Subcutaneous adipose tissue (tissue), 4 donors: ENCODE measurements around the gene KIF14. TPM values are rescaled to one million over a fixed set of nuclear protein-coding genes. Genes with fewer than 3 reads are reported as not detected.

Source experiments
- CTCF ChIP-seq: fragments of 450-650 bp; IDR thresholded peaks from one replicate; pipeline ENCODE4 v1.5.1; 2016; ENCODE audit warnings: low read depth, mild to moderate bottlenecking, control low read depth, antibody characterized with exemption, moderate library complexity
- total RNA-seq, 4 donors: library from RNA; depleted of rRNA; stranded (reverse); fragments of >200 nt; gene quantifications; one replicate each; pipeline ENCODE4 v1.1.0, GENCODE V29; 2016

Gene KIF14
- total RNA-seq, 4 donors from 2014 or later: under 0.01 to 1.2 (median 0.52) TPM

- TF ChIP-seq CTCF: no peak
Measured at GRCh38 chr1:200558866-200559459, 61.6 kb downstream of the KIF14 start.

- no peak for TF ChIP-seq CTCF
Measured at GRCh38 chr1:200556002-200556401, 64.5 kb downstream of the KIF14 start.

- no peak for TF ChIP-seq CTCF
Measured at GRCh38 chr1:200550367-200550766, 70.2 kb downstream of the KIF14 start.

- no peak for TF ChIP-seq CTCF
Measured at GRCh38 chr1:200547386-200547785, 73.2 kb downstream of the KIF14 start.

GRCh38 chr1:200546577-200546976, 74.0 kb downstream of the KIF14 start:
- TF ChIP-seq CTCF: no peak

- no peak for TF ChIP-seq CTCF
Measured at GRCh38 chr1:200542162-200542561, 78.4 kb downstream of the KIF14 start.

- TF ChIP-seq CTCF: no peak
Measured at GRCh38 chr1:200540281-200540680, 80.3 kb downstream of the KIF14 start.
